ENCODE data around the gene SRPRB.
"Not testable (repeated sequence)": the region's sequence is repeated elsewhere in the genome, so short reads cannot be mapped to it uniquely, and the experiment has no call there.

SRPRB gene

DNA sequence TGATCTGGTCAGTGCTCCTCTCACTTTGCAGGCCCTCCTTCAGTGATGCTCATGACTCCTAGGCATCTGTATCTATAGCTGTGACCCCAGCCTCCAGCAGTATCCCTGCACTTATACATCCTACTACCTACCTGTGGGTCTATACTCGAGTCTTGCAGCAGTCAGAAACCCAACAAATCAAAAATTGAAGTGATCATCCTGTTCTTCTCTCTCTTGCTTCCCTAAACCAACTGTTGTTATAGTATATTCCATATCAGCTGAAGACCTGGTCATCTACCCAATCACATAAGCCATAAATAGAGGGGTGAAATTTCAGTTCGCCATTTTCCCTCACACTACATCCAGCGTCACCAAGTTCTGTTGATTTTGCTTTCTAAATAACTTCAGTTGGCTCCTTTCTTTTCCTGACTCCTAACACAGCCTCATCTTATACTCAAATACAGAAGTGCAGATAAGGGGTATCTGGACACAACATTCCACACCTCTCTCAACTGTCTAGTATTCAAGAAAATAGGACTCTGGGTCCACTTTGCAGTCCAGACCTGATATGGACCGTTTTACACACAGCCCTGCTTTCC lies 25.9 kb upstream of the SRPRB start:
- no peak for DNase-seq

GRCh38 chr3:133780756-133781155 lies 24.9 kb upstream of the SRPRB start:
- not testable (repeated sequence) for DNase-seq

DNA sequence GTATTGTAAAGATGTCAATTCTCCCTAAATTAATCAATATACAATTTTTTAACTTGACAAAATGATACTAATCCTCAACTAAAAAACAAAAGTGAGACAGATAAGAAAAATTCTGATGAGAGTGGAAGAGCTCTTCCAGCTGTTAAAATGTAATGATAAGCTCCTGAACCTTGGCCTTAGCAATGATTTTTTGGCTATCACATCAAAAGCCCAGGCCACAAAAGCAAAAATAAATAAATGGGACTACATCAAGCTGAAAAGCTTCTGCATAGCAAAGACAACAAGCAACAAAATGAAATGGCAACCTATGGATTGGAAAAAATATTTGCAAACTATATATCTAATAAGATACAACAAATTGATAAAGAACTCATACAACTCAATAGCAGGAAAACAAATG lies 24.0 kb upstream of the SRPRB start:
- DNase-seq = no peak

DNA sequence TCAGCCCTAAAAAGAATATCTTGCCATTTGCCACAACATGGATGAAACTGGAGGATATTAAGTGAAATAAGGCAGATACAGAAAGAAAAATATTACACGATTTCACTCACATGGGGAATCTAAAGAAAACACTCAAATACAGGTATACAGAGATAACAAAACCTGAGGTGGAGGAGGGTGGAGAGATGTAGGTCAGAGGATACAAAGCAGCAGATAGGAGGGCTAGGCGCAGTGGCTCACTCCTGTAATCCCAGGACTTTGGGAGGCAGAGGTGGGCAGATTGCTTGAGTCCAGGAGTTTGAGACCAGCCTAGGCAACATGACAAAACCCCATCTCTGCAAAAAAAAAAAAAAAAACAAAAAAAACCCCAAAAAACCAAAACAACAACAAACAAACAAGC lies 23.2 kb upstream of the SRPRB start:
- DNase-seq = no peak

DNA sequence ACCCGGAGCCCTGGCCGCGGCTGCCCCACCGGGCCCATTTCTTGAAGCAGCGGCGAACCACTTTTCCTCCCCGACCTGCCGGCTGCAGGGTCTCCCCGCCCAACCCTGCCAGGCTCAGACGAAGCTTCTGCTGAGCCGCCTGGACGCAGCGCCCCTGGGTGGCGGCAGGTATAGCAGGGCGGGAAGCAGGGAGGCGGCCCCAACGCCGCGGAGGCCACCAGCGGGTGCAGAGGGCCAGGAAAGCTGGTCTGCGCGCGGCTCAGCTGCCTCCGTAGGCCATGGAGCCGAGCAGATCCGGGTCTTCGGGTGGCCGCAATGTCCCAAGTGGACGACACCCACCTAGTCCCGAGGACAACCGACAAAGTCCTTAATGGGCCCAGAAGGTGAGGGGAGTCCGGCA lies 21.9 kb upstream of the SRPRB start:
- no peak for DNase-seq

- DNase-seq = no peak
Observed at GRCh38 chr3:133788024-133788423, 17.6 kb upstream of the SRPRB start.

DNA sequence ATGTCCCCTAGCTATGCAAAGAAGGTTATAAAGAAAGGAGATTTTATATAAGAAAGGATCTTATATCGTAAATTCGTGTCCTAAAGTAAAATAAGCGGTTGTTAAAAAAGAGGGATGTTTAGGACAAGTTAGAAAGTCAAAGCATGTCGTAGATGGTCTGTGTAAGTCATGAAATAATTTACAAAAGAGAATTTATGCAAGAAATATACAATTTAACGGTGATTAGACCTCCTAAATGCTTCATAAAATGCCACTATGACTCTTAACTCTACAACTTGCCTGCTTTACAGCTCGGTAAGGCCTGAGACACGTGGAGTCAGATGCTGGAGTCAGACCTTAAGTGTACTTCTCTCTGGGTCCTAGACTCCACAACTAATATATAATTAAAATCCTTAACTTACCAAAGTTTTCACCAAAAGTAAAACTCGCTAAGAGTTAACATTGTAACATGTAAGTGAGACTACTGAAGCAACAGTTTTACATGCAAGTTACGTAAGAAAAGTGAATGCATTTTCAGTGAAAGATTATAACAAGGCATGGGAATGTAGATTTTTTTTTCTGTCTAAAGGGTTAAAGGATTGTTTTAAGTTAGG lies 13.3 kb upstream of the SRPRB start:
- no peak for DNase-seq

GRCh38 chr3:133797396-133798105 lies 8.1 kb upstream of the SRPRB start:
- DNase-seq = no peak

GRCh38 chr3:133799794-133800585 lies 5.6 kb upstream of the SRPRB start:
- no peak for DNase-seq

- DNase-seq = no peak
Observed at GRCh38 chr3:133803469-133803868, 2.1 kb upstream of the SRPRB start.

DNA sequence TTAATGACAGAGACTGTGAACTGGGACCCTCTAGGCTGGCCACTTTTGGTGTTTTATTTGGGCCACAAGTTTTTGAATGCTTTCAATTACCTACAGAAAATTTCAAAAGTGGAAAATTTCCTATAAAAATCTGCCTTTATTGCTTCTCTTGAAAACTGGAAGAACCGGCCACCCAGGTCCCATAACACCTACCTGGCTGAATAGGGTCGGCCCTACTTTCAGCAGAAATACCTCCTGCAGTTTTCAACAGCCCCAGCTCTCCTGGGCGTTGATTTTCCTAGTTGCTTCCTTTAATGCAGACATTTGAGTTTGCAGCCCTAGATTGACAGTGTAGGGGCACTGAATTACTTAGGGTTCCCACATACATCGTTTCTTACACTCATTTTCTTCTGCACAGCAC lies 719 bp upstream of the SRPRB start:
- no peak for DNase-seq

DNA sequence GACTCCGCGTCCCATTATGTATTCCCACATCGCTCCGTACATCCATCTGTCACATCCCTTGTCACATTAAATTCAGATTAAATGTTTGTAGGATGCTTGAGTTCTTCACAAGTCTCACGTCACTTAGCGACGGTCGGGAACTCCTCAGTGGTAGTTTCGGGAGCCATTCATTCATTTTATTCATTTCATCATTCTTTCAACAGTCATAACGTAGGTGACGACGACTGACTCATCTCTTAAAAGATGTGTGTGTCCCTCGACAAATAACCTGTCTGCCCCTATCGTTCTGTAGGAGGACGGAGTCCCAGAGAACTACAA lies 272 bp upstream of the SRPRB start:
- no peak for DNase-seq

- DNase-seq = no peak
Observed at GRCh38 chr3:133812872-133813271, 7.3 kb downstream of the SRPRB start.

- no peak for DNase-seq
Observed at GRCh38 chr3:133815386-133815785, 9.8 kb downstream of the SRPRB start.

- DNase-seq = no peak
Observed at GRCh38 chr3:133820129-133820528, 14.5 kb downstream of the SRPRB start.

DNA sequence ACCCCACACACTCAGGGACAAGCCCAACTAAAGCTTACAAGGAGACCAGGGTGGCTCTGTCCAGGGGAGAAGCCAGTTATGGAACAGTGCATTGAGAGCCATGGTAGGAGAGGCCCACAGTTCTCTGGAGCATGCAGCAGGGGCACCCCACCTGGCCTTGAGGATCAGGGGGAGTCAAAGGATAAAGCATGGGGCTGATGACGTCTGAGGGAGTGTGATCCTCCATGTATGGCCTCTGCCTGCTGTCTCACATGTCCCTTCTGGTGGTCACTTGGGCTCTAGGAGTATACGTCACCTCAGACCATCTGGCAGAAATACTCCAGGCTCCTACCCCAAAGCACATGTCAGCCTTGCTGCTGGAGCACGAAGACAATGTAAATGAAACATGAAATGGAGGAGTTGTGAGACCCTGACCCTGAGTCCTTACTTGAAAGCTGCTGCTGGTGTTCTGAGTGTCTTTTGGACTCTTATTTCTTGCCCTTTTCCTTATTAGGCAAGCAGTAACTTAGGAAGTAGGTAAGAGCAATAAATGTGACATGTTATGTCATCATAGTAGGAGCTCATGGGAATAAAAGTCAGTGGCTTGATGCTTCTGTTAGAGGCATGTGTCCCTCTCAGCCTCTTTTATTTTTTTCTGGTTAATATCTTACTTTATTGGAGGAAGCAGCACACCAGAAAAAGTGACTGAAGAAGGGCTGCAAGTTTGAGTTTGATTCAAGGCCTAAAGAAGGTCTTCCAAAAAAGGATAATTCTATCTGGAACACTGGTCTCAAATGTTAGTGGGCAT lies 15.5 kb downstream of the SRPRB start:
- no peak for DNase-seq

DNA sequence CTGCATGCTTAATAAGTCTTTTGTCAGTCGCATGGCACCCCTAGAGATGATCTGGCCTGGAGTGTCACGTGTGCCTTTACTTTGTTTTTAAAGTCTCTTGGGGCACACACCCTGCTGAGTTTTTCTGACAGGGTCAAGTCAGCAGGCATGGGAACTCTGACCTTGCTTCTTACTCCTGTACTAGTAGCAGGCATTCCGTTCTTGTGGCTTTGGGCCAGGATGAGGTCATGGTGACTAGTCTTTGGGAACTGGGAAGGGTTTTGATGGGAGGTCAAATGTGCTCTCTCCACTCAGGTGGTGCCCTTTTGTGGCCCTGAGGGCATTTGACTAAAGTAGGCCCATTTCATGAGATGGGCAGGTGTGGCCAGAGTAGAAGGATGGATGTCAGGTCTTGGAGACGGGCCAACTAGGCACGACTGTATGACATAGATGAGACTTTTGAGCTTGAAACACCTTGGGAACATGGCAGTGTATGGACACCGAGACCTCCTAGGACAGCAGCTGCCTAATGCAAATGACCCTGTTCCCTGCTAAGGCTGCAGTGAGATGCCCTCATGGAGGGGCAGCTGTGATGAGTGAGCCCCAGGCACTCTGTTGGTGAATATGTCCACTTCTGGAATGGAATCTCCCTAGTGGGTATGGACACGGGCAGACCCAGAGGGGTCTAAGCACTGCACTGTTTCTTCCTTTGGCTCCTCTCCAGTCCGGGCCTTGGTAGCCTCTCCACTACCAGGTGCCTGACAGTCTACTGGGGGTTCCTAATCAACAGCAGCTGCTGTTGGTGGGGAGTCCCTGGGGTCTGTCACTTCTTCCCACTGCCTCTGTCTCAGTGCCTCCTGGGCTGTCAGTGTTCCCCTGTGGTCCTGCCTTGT lies 16.4 kb downstream of the SRPRB start:
- DNase-seq = no peak

DNA sequence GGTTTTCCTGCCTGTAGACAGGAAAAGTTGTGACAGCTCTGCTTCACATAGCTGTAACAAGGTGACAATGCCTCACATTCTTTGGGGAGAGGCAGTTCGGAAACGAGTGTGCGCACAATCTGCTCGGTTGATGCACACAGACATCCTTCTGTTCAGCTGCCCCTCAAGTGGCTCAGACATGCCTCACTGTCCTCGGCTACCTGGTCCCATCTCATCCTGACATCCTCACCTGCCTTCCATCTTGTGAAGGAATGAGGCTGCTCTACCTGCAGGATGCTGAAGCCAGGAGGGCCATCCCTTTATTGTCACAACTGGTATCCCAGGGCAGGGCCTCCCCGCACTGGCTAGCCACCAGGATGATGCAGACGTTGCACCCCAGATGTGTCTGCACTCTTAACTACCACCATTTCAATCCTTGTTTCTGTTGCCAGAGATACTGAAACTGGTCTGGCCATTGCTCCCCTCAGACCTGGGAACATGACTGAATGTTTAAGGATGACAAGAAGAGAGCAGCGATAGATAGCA lies 19.4 kb downstream of the SRPRB start:
- no peak for DNase-seq

DNA sequence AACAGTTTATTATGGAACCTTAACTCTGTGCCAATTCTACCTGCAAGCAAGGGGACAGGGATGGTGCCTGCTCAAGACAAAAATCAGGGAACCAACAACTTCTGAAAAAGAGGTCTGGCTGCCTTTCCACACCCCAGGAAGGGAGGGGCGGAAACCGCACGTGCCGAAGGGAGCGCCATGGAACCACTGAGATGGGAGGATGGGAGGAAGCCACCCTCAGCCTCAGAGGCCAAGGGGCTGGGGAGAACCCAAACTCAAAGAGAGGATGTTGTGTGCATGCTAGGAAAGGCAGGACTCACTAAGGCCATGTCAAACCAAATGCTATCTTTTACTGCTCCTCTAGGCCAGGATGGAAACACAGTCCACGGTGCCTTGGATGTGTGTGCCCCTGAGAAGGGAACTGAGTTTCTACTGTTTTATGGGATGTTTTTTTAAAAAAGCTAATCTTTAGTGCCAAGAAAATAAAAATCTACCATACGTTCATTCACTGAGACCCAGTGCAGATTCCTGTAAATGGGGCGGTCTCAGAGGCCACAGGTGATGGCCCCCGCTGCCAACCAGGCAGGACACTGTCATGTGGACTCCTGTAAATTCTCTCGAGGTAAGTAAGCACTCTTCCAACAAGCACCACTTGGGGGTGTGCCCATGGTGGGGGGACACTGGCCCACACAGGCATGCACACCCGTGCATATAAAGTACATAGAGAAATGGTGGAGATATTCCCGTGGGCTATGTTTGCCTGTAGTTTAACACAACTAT lies 20.5 kb downstream of the SRPRB start:
- no peak for DNase-seq

DNA sequence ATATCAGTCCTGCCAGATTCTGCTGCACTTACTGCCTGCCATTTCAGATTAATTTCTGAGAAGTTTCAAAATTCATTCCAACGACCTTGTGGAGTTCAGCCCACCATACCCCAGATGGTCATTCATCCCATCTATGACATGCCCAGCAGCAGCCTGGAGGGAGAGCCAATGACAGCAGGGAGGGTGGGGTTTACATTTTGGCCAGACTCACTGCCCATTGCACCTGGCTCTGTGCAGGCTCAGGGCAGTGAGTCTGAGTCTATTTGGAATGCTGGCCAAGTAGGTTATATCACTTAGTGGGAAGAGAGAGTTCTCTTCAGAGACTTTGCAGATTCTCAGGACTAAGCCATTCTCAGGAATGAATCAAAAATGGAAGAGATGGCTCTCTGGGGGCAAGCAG lies 21.5 kb downstream of the SRPRB start:
- no peak for DNase-seq

DNA sequence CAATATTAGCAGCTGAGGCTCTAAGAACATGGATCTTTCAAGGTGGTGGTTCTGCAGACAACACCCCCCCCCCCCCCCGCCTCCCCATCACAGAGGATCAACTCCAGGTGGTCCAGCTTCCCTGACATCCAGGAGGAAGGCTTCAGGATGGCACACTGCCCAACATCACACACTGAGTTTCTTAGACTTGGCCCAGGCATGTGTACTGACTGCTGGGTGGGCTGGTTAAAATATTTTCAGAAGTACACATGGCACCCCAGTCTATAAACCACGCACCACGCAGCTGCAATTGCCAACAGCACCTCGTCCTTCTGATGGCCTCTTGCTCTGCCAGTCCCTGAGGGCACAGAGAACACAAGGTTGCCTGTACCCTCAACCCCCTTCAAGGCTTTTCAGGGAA lies 22.1 kb downstream of the SRPRB start:
- DNase-seq = no peak
